K562 (cell line): ENCODE results near the gene ST6GAL1. TPM values are rescaled to one million over a fixed set of nuclear protein-coding genes. Genes with fewer than 3 reads are reported as not detected.
A peak's percentile ranks its signal among the peaks of the same experiment; 100 is the strongest.

Source experiments
- ARID1B ChIP-seq: fragments of 450-650 bp; IDR thresholded peaks from 2 replicates; pipeline ENCODE4 v1.6.1; 2016; ENCODE audit warnings: antibody characterized with exemption, mild to moderate bottlenecking, inconsistent platforms
- ATF1 ChIP-seq, 2 experiments: fragments of 450-650 bp in 1 of 2; IDR thresholded peaks; 2 replicates each; pipeline ENCODE4 v1.6.1; 2016; ENCODE audit warnings: missing compliant biosample characterization in 1 of 2, missing genetic modification characterization in 1 of 2
- COPS2 ChIP-seq: fragments of 450-650 bp; conservative IDR thresholded peaks from 2 replicates; pipeline ENCODE4 v1.6.1; 2016; ENCODE audit warnings: mild to moderate bottlenecking, moderate library complexity
- CREB1 ChIP-seq, 2 experiments: sonication (generic) in 1 of 2; formaldehyde crosslinking in 1 of 2; IDR thresholded peaks; 2 replicates each; pipeline versions ENCODE4 v1.6.1 to v1.8.0; 2012 to 2022; ENCODE audit warnings: inconsistent platforms in 1 of 2, mild to moderate bottlenecking in 1 of 2, missing genetic modification reagents in 1 of 2, moderate library complexity in 1 of 2
- CREM ChIP-seq: IDR thresholded peaks from 2 replicates; pipeline ENCODE4 v1.6.1; 2014; ENCODE audit warnings: antibody characterized with exemption, low read depth
- E2F4 ChIP-seq: sonication (generic); formaldehyde crosslinking; IDR thresholded peaks from 2 replicates; pipeline ENCODE4 v1.8.0; 2022; ENCODE audit warnings: mild to moderate bottlenecking, low read depth, missing genetic modification reagents
- GMEB1 ChIP-seq: fragments of 250-450 bp; sonication (Bioruptor Pico); IDR thresholded peaks from 2 replicates; pipeline ENCODE4 v1.4.0; 2020; ENCODE audit warnings: mild to moderate bottlenecking
- HMGXB4 ChIP-seq: sonication (generic); formaldehyde crosslinking; IDR thresholded peaks from 2 replicates; pipeline ENCODE4 v1.8.1; 2023; ENCODE audit warnings: mild to moderate bottlenecking, missing genetic modification reagents
- JUN ChIP-seq, 2 experiments: sonication (generic) in 1 of 2; formaldehyde crosslinking in 1 of 2; IDR thresholded peaks; 2 replicates each; pipeline versions ENCODE4 v1.6.1 to v1.8.0; 2012 to 2022; ENCODE audit warnings: borderline replicate concordance in 2 of 2, mild to moderate bottlenecking in 2 of 2, improper control_type of control experiment in 1 of 2, low read depth in 1 of 2, low read length in 1 of 2, missing genetic modification reagents in 1 of 2
- MTA1 ChIP-seq: fragments of 450-650 bp; IDR thresholded peaks from 2 replicates; pipeline ENCODE4 v1.6.1; 2017; ENCODE audit warnings: borderline replicate concordance
- NEUROD1 ChIP-seq: fragments of 150-350 bp; IDR thresholded peaks from 2 replicates; pipeline ENCODE4 v1.6.1; 2014; ENCODE audit warnings: borderline replicate concordance, low read length, low read depth; ENCODE audit not compliant: partially characterized antibody
- NR2C1 ChIP-seq, 2 experiments: fragments of 450-650 bp; IDR thresholded peaks; 2 replicates each; pipeline ENCODE4 v1.6.1; 2017; ENCODE audit warnings: mild to moderate bottlenecking in 2 of 2, antibody characterized with exemption in 1 of 2, inconsistent platforms in 1 of 2, missing compliant biosample characterization in 1 of 2, missing genetic modification characterization in 1 of 2
- NR2C2 ChIP-seq, 2 experiments: fragments of 200-800 bp in 1 of 2; sonication (Bioruptor generic) in 1 of 2; sonication (generic) in 1 of 2; formaldehyde crosslinking in 1 of 2; IDR thresholded peaks; 2 replicates each; pipeline versions ENCODE4 v1.6.1 to v1.8.0; 2016 to 2022; ENCODE audit warnings: mild to moderate bottlenecking in 1 of 2, missing compliant biosample characterization in 1 of 2, missing genetic modification characterization in 1 of 2, missing genetic modification reagents in 1 of 2
- RBM22 ChIP-seq: fragments of 200-400 bp; formaldehyde crosslinking; IDR thresholded peaks from 2 replicates; pipeline ENCODE4 v1.6.1; 2018; ENCODE audit warnings: low read length, low read depth; ENCODE audit not compliant: poor library complexity, severe bottlenecking
- SETDB1 ChIP-seq: IDR thresholded peaks from one replicate; pipeline ENCODE4 v1.6.1; 2012; ENCODE audit warnings: low read length, control low read depth, inconsistent platforms
- TAF7 ChIP-seq: fragments of 450-650 bp; IDR thresholded peaks from 2 replicates; pipeline ENCODE4 v1.6.1; 2016; ENCODE audit warnings: missing genetic modification characterization, missing compliant biosample characterization
- TEAD4 ChIP-seq, 2 experiments: sonication (generic) in 1 of 2; formaldehyde crosslinking in 1 of 2; IDR thresholded peaks; 2 replicates each; pipeline versions ENCODE4 v1.6.1 to v1.8.0; 2012 to 2022; ENCODE audit warnings: borderline replicate concordance in 1 of 2, inconsistent platforms in 1 of 2, low read length in 1 of 2, mild to moderate bottlenecking in 1 of 2, missing genetic modification reagents in 1 of 2
- ZBTB12 ChIP-seq: fragments of 250-450 bp; sonication (Bioruptor Pico); IDR thresholded peaks from 2 replicates; pipeline ENCODE4 v1.4.0; 2020
- ZKSCAN1 ChIP-seq: fragments of 150-350 bp; IDR thresholded peaks from 2 replicates; pipeline ENCODE4 v1.6.1; 2016; ENCODE audit warnings: low read depth, low read length
- ZNF561 ChIP-seq: fragments of 450-650 bp; formaldehyde crosslinking; conservative IDR thresholded peaks from 2 replicates; pipeline ENCODE4 v1.4.0; 2020; ENCODE audit warnings: mild to moderate bottlenecking, moderate library complexity
- polyA plus RNA-seq, 8 experiments: library from polyadenylated mRNA; depleted of rRNA in 4 of 8; stranded (reverse) in 5 of 8; unstranded in 3 of 8; fragments of >200 nt; fragmentation: Nextera tagmentation in 2 of 8; fragmentation: Illumina TruSeq in 1 of 8; extraction: Ambion mirVana in 2 of 8; extraction: Trizol in 1 of 8; gene quantifications; 2 replicates each; pipeline versions ENCODE4 v1.2.1 to v1.2.3, GENCODE V29; 2011 to 2014; ENCODE audit warnings: inconsistent platforms in 1 of 8, missing spikeins in 1 of 8
- total RNA-seq, 7 experiments: library from RNA; depleted of rRNA in 6 of 7; stranded (reverse); fragments of >200 nt in 6 of 7; fragmentation: Illumina TruSeq in 2 of 7; extraction: Trizol in 2 of 7; gene quantifications; 2 replicates each; pipeline versions ENCODE4 v1.2.1 to v1.2.3, GENCODE V29; 2011 to 2021; ENCODE audit warnings: low replicate concordance in 1 of 7

ST6GAL1 gene
- total and polyA plus RNA-seq, 9 of the 15 experiments (the other 6 are each of a cell fraction or from before 2014, with no cell fraction given) = 31.9 to 145 (median 71.0) TPM

- TF ChIP-seq JUN (IDR thresholded peaks at IDR 0.05; ENCODE audit: borderline replicate concordance, low read depth, low read length) (peak; percentile 95), JUN (CRISPR knock-in tag; IDR thresholded peaks at IDR 0.05; ENCODE audit: borderline replicate concordance) (no peak), COPS2 (no peak), RBM22 (no peak), NR2C2 (CRISPR knock-in tag; IDR thresholded peaks at IDR 0.05) (no peak), NR2C2 (tag; IDR thresholded peaks at IDR 0.05) (peak; percentile 68), CREM (peak; percentile 65; the same call in 1 of the 2 replicates), NR2C1 (IDR thresholded peaks at IDR 0.05) (no peak), NR2C1 (tag; IDR thresholded peaks at IDR 0.05) (peak; percentile 9; the same call in 1 of the 2 replicates), TEAD4 (IDR thresholded peaks at IDR 0.05; ENCODE audit: low read length) (peak; percentile 66; the same call in 1 of the 2 replicates), TEAD4 (CRISPR knock-in tag; IDR thresholded peaks at IDR 0.05; ENCODE audit: borderline replicate concordance) (no peak), ZBTB12 (CRISPR knock-in tag) (no peak), ATF1 (CRISPR knock-in tag; IDR thresholded peaks at IDR 0.05) (no peak), ATF1 (tag; IDR thresholded peaks at IDR 0.05) (peak; percentile 57), HMGXB4 (CRISPR knock-in tag) (no peak), MTA1 (no peak), SETDB1 (no peak), CREB1 (IDR thresholded peaks at IDR 0.05) (no peak), CREB1 (CRISPR knock-in tag; IDR thresholded peaks at IDR 0.05) (no peak), GMEB1 (CRISPR knock-in tag) (no peak), NEUROD1 (peak; percentile 74), E2F4 (CRISPR knock-in tag) (no peak), ZKSCAN1 (no peak), TAF7 (tag) (0 out of 2 replicates have a peak, but pooled peaks have one; percentile 29), ARID1B (peak; percentile 88), ZNF561 (CRISPR knock-in tag) (no peak)
Observed at GRCh38 chr3:186882881-186883685, 47.2 kb upstream of the ST6GAL1 start (continued).
